ENCODE results near the gene PRKCZ. TPM values are rescaled to one million over a fixed set of nuclear protein-coding genes. Genes with fewer than 3 reads are reported as not detected.

PRKCZ gene
- total and polyA plus RNA-seq, 2 of the 4 experiments (the other 2 are of a cell fraction), result 2.0 to 3.5 TPM

- ATAC-seq (ENCODE audit: low read depth), result no peak
- no TSS peak for BruUV-seq (replicated peaks)
- in situ Hi-C loops (cut with MboI; ENCODE audit: low sequenced_read_pairs), result no loop called here
- Histone ChIP-seq H3K79me1 (ENCODE audit: low read depth in 1 of 2, low read length in 2 of 2) (no peaks in the 10 kb centered on the region), H3K36me3 (ENCODE audit: control insufficient read depth, insufficient read depth, low read length) (no peaks in the 10 kb centered on the region), H4K8ac (ENCODE audit: low read depth in 2 of 2, low read length in 2 of 2) (no peak overlapping the region), H3K4ac (ENCODE audit: low read depth, low read length) (no peak overlapping the region; the same call in 1 of the 2 replicates), H4K5ac (ENCODE audit: low read depth, low read length) (no peak overlapping the region), H3K14ac (replicated peaks; ENCODE audit: low read depth, low read length) (no peak overlapping the region), H2AK9ac (replicated peaks; ENCODE audit: low read depth, low read length, poor library complexity) (peak overlapping the region; percentile 79), H3K23ac (ENCODE audit: low read depth, low read length) (no peak overlapping the region), H4K20me1 (ENCODE audit: insufficient read depth, low read length) (no peaks in the 10 kb centered on the region), H3K4me3 (ENCODE audit: insufficient read depth, low read depth, low read length) (no peak overlapping the region), H3K4me2 (ENCODE audit: low read depth, low read length) (no peak overlapping the region), H2BK5ac (ENCODE audit: low read depth, low read length, poor library complexity, severe bottlenecking) (no peak overlapping the region), H3K4me1 (ENCODE audit: control insufficient read depth, insufficient read depth, low read length) (peaks cover 6% of the 10 kb centered on the region), H2BK20ac (ENCODE audit: low read depth, low read length) (no peak overlapping the region), H4K91ac (ENCODE audit: insufficient read depth, low read depth, low read length) (no peak overlapping the region), H2BK120ac (ENCODE audit: low read depth, low read length) (peak overlapping the region; percentile 27; the same call in 1 of the 2 replicates), H3K56ac (ENCODE audit: extremely low read depth, insufficient read depth, low read length) (no peak overlapping the region), H3K27ac (ENCODE audit: insufficient read depth, low read length) (no peak overlapping the region), H2AFZ (replicated peaks; ENCODE audit: low read length, poor library complexity) (peak overlapping the region; percentile 13), H3K9me3 (ENCODE audit: control insufficient read depth, insufficient read depth, low read length) (no peaks in the 10 kb centered on the region), H3K27me3 (ENCODE audit: control insufficient read depth, insufficient read depth, low read length) (peaks cover 2% of the 10 kb centered on the region; the same call in 1 of the 2 replicates), H2BK15ac (ENCODE audit: low read depth, low read length) (no peak overlapping the region; the same call in 2 of the 3 replicates), H3K18ac (ENCODE audit: low read depth, low read length) (no peak overlapping the region), H3K9ac (ENCODE audit: low read depth, low read length) (no peak overlapping the region), H2AK5ac (ENCODE audit: low read depth, low read length) (peak overlapping the region; percentile 46; the same call in 1 of the 2 replicates), H3K9me1 (ENCODE audit: insufficient read depth, low read length) (peaks cover 4% of the 10 kb centered on the region; the same call in 1 of the 2 replicates)
- 83% methylated on average over 14 of the region's 17 CpGs; no CpG with 5 or more reads in 1 of the 2 experiments for WGBS, 2 experiments (ENCODE audit: extremely low coverage in 2 of 2, insufficient read length in 1 of 2)
- no peak for DNase-seq
- ChIA-PET POLR2A (ENCODE audit: unreplicated experiment) (no interaction called here), CTCF (interaction anchor here (0.9 kb wide), 1 partner anchor 51 kb away, joined by 3 read pairs; no protein-coding TSS in a partner anchor)
- intact Hi-C loops (cut with micrococcal nuclease), result no loop called here
- TF ChIP-seq NFE2L2 (IDR thresholded peaks at IDR 0.05; ENCODE audit: low read depth, low read length) (no peak), USF2 (IDR thresholded peaks at IDR 0.05; ENCODE audit: low read depth, low read length) (no peak), CTCF (conservative IDR thresholded peaks at IDR 0.05; ENCODE audit: low read depth, low read length) (no peak), RFX5 (IDR thresholded peaks at IDR 0.05; ENCODE audit: low read depth, low read length) (no peak), MAZ (IDR thresholded peaks at IDR 0.05; ENCODE audit: borderline replicate concordance, low read depth, low read length) (no peak)
- dilution Hi-C loops (cut with HindIII; ENCODE audit: low sequenced_read_pairs, unreplicated experiment), result no loop called here
Measured at GRCh38 chr1:2089051-2089450, 38.8 kb downstream of the PRKCZ start.
